Measurements from ENCODE around the gene ADIRF. TPM values are rescaled to one million over a fixed set of nuclear protein-coding genes. Genes with fewer than 3 reads are reported as not detected.

Gene ADIRF
- total and polyA plus RNA-seq, 10 of the 15 experiments (the other 5 are each of a cell fraction or from before 2014, with no cell fraction given), result 0.12 to 2.5 (median 0.70) TPM; not detected in 2

DNA sequence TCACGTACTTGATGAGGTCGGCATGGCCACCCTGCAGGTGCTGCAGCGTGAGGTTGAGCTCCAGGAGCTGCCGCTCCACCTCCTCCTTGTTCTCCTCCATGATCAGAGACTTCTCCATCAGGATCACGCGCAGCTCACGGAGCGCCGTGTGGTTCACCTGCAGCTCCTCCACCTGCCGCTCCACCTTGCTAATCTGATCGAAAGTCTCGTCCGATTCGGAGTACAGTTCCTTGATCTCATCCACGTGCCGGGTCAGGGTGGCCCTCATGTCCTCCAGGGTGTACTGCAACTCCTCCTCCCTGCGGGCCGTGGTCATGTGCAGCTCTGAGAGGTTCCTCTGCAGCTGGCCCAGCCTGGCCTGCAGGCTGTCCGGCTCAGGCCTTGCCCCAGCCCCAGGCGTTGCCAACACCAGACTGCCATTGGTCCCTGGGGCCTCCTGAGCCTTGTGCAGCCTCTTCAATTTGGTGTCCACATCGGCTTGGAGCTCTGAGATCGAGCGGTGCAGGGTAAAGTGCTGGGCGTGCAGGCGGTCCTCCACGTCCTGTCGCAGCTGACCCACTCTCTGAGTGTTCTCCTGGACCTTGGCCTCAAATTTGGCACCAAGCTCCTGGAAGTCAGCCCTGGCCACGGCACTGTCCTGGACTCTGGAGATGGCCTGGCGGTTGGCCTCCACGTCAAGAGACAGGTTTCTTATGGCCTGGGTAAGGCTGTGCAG lies 24.8 kb upstream of the ADIRF start:
- DNase-seq (ENCODE audit: low read depth, low spot score) (no peak), FAIRE-seq (no peak), ATAC-seq (no peak)
- 71% methylated on average over 30 of the region's 30 CpGs for WGBS (ENCODE audit: insufficient coverage, insufficient replicate concordance, low lambda C conversion rate, missing lambda C conversion rate)
- RAD21 ChIA-PET (ENCODE audit: unreplicated experiment), result no interaction called here
- no peaks in the 10 kb centered on the region for H4K20me1 ChIP-seq (ENCODE audit: control insufficient read depth, insufficient read depth)
- in situ Hi-C loops (cut with MboI), result no loop called here
- H2AFZ ChIP-seq (ENCODE audit: control insufficient read depth, low read depth, low read length), result no peak overlapping the region
- no peaks in the 10 kb centered on the region for H3K36me3 ChIP-seq (ENCODE audit: control insufficient read depth in 2 of 2, insufficient read depth in 2 of 2, low read length in 1 of 2)
- no peak overlapping the region for H3K9ac ChIP-seq (ENCODE audit: control insufficient read depth, insufficient read depth, low read length)
- no TSS peak for BruUV-seq (replicated peaks)
- no peak overlapping the region for H3K4me2 ChIP-seq (ENCODE audit: control insufficient read depth, insufficient read depth)
- no peak overlapping the region for H3K4me3 ChIP-seq
- no peaks in the 10 kb centered on the region for H3K9me3 ChIP-seq (replicated peaks; ENCODE audit: control insufficient read depth, insufficient read depth, low read length)
- intact Hi-C loops (cut with micrococcal nuclease; ENCODE audit: unreplicated experiment), result no loop called here
- SMC1A ChIA-PET (ENCODE audit: uncharacterized antibody, unreplicated experiment), result no interaction called here
- no peak overlapping the region for H3K27ac ChIP-seq (ENCODE audit: control insufficient read depth, insufficient read depth)
- TF ChIP-seq TAF1 (IDR thresholded peaks at IDR 0.05; ENCODE audit: borderline replicate concordance, low read depth, low read length), result no peak
- no peak for TF ChIP-seq IKZF1 (conservative IDR thresholded peaks at IDR 0.05)
- TF ChIP-seq YY1 (IDR thresholded peaks at IDR 0.05; ENCODE audit: low read depth, low read length), result no peak
- TF ChIP-seq NR2F1 (conservative IDR thresholded peaks at IDR 0.05), result no peak
- TF ChIP-seq, protein P1, sequence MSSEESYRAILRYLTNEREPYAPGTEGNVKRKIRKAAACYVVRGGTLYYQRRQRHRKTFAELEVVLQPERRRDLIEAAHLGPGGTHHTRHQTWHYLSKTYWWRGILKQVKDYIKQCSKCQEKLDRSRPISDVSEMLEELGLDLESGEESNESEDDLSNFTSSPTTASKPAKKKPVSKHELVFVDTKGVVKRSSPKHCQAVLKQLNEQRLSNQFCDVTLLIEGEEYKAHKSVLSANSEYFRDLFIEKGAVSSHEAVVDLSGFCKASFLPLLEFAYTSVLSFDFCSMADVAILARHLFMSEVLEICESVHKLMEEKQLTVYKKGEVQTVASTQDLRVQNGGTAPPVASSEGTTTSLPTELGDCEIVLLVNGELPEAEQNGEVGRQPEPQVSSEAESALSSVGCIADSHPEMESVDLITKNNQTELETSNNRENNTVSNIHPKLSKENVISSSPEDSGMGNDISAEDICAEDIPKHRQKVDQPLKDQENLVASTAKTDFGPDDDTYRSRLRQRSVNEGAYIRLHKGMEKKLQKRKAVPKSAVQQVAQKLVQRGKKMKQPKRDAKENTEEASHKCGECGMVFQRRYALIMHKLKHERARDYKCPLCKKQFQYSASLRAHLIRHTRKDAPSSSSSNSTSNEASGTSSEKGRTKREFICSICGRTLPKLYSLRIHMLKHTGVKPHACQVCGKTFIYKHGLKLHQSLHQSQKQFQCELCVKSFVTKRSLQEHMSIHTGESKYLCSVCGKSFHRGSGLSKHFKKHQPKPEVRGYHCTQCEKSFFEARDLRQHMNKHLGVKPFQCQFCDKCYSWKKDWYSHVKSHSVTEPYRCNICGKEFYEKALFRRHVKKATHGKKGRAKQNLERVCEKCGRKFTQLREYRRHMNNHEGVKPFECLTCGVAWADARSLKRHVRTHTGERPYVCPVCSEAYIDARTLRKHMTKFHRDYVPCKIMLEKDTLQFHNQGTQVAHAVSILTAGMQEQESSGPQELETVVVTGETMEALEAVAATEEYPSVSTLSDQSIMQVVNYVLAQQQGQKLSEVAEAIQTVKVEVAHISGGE (CRISPR knock-in tag; IDR thresholded peaks at IDR 0.05), result no peak
- TF ChIP-seq WRNIP1 (IDR thresholded peaks at IDR 0.05; ENCODE audit: borderline replicate concordance, low read depth, low read length), result no peak
- TF ChIP-seq SMAD1 (IDR thresholded peaks at IDR 0.05; ENCODE audit: low read depth, partially characterized antibody), result no peak
- TF ChIP-seq, protein P2, sequence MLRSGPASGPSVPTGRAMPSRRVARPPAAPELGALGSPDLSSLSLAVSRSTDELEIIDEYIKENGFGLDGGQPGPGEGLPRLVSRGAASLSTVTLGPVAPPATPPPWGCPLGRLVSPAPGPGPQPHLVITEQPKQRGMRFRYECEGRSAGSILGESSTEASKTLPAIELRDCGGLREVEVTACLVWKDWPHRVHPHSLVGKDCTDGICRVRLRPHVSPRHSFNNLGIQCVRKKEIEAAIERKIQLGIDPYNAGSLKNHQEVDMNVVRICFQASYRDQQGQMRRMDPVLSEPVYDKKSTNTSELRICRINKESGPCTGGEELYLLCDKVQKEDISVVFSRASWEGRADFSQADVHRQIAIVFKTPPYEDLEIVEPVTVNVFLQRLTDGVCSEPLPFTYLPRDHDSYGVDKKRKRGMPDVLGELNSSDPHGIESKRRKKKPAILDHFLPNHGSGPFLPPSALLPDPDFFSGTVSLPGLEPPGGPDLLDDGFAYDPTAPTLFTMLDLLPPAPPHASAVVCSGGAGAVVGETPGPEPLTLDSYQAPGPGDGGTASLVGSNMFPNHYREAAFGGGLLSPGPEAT (IDR thresholded peaks at IDR 0.05; ENCODE audit: low read depth), result no peak
- TF ChIP-seq ZBED1 (IDR thresholded peaks at IDR 0.05; ENCODE audit: borderline replicate concordance), result no peak
- no peak for TF ChIP-seq RELA (IDR thresholded peaks at IDR 0.05; ENCODE audit: borderline replicate concordance, partially characterized antibody)
- TF ChIP-seq, protein P3, sequence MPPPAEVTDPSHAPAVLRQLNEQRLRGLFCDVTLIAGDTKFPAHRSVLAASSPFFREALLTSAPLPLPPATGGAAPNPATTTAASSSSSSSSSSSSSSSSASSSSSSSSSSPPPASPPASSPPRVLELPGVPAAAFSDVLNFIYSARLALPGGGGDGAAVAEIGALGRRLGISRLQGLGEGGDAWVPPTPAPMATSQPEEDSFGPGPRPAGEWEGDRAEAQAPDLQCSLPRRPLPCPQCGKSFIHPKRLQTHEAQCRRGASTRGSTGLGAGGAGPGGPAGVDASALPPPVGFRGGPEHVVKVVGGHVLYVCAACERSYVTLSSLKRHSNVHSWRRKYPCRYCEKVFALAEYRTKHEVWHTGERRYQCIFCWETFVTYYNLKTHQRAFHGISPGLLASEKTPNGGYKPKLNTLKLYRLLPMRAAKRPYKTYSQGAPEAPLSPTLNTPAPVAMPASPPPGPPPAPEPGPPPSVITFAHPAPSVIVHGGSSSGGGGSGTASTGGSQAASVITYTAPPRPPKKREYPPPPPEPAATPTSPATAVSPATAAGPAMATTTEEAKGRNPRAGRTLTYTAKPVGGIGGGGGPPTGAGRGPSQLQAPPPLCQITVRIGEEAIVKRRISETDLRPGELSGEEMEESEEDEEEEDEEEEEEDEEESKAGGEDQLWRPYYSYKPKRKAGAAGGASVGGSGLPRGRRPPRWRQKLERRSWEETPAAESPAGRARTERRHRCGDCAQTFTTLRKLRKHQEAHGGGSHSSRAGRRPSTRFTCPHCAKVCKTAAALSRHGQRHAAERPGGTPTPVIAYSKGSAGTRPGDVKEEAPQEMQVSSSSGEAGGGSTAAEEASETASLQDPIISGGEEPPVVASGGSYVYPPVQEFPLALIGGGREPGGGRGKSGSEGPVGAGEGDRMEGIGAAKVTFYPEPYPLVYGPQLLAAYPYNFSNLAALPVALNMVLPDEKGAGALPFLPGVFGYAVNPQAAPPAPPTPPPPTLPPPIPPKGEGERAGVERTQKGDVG (CRISPR knock-in tag; IDR thresholded peaks at IDR 0.05), result no peak
- CTCF ChIA-PET, result interaction anchor here (0.7 to 1.8 kb wide), 3 partner anchors 17 to 32 kb away, joined by 3 to 7 read pairs (median 6); no protein-coding TSS in a partner anchor
- H3K27me3 ChIP-seq (replicated peaks in 1 of 2; ENCODE audit: control insufficient read depth in 2 of 2, insufficient read depth in 2 of 2, low read length in 1 of 2), result no peaks in the 10 kb centered on the region
- H3K4me1 ChIP-seq (ENCODE audit: control insufficient read depth, insufficient read depth, low read length), result no peaks in the 10 kb centered on the region; the same call in 1 of the 2 replicates
- POLR2A ChIA-PET, result interaction anchor here (1.1 kb wide), 1 partner anchor 13 kb away, joined by 4 read pairs; no protein-coding TSS in a partner anchor
- no peaks in the 10 kb centered on the region for H3K79me2 ChIP-seq (ENCODE audit: control insufficient read depth, insufficient read depth, low read length)

Measured in GM12878 (cell line).